ENCODE measurements around the gene MEIS2.

The MEIS2 gene

DNA sequence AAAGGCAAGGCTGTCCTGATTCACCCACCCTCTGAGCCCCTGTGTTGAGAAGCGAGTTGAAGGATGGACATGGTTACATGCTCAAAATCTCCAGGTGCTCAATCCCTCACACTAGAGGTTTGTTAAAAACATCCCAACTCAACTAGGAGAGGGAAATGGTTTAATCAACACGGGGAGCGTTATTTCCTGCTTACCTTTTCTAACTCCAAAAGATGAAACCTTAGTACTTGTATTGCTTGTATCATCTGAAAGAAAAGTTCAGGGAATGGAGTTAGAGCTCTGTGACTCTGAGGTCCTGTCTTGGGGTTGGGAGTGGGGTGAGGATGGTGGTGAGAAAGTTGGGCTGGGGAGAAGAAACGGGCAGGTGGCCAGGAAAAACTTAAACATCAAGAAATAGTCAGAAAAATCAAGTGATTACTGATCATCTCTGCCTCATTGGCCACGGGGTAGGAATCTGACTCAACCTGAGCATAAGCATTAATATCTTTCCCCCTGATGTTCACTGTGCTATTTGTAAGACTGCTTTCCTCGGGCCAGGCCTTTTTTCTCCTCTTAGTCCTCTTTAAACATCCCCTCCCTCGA is 5.9 kb downstream of the MEIS2 start:
- TF ChIP-seq SIN3A (IDR thresholded peaks at IDR 0.05; ENCODE audit: borderline replicate concordance, insufficient read depth, low read length) (no peak), POLR2AphosphoS5 (IDR thresholded peaks at IDR 0.05; ENCODE audit: low read depth, low read length) (no peak), FOXP2 (optimal IDR thresholded peaks at IDR 0.05; ENCODE audit: borderline replicate concordance, extremely low read depth, extremely low read length, insufficient read depth) (no peak), TAF1 (IDR thresholded peaks at IDR 0.05; ENCODE audit: borderline replicate concordance, insufficient read depth, low read length) (no peak)
- TF ChIP-seq, protein P1, sequence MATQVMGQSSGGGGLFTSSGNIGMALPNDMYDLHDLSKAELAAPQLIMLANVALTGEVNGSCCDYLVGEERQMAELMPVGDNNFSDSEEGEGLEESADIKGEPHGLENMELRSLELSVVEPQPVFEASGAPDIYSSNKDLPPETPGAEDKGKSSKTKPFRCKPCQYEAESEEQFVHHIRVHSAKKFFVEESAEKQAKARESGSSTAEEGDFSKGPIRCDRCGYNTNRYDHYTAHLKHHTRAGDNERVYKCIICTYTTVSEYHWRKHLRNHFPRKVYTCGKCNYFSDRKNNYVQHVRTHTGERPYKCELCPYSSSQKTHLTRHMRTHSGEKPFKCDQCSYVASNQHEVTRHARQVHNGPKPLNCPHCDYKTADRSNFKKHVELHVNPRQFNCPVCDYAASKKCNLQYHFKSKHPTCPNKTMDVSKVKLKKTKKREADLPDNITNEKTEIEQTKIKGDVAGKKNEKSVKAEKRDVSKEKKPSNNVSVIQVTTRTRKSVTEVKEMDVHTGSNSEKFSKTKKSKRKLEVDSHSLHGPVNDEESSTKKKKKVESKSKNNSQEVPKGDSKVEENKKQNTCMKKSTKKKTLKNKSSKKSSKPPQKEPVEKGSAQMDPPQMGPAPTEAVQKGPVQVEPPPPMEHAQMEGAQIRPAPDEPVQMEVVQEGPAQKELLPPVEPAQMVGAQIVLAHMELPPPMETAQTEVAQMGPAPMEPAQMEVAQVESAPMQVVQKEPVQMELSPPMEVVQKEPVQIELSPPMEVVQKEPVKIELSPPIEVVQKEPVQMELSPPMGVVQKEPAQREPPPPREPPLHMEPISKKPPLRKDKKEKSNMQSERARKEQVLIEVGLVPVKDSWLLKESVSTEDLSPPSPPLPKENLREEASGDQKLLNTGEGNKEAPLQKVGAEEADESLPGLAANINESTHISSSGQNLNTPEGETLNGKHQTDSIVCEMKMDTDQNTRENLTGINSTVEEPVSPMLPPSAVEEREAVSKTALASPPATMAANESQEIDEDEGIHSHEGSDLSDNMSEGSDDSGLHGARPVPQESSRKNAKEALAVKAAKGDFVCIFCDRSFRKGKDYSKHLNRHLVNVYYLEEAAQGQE (IDR thresholded peaks at IDR 0.05; ENCODE audit: insufficient read depth in 1 of 2, low read depth in 2 of 2, low read length in 2 of 2), result no peak

GRCh38 chr15:37093480-37094332 is 6.6 kb downstream of the MEIS2 start:
- TF ChIP-seq POLR2AphosphoS5 (IDR thresholded peaks at IDR 0.05; ENCODE audit: low read depth, low read length) (no peak), SIN3A (IDR thresholded peaks at IDR 0.05; ENCODE audit: borderline replicate concordance, insufficient read depth, low read length) (no peak), TAF1 (IDR thresholded peaks at IDR 0.05; ENCODE audit: borderline replicate concordance, insufficient read depth, low read length) (no peak), FOXP2 (optimal IDR thresholded peaks at IDR 0.05; ENCODE audit: borderline replicate concordance, extremely low read depth, extremely low read length, insufficient read depth) (no peak)
- TF ChIP-seq, protein P1 (IDR thresholded peaks at IDR 0.05; ENCODE audit: insufficient read depth in 1 of 2, low read depth in 2 of 2, low read length in 2 of 2), result no peak

DNA sequence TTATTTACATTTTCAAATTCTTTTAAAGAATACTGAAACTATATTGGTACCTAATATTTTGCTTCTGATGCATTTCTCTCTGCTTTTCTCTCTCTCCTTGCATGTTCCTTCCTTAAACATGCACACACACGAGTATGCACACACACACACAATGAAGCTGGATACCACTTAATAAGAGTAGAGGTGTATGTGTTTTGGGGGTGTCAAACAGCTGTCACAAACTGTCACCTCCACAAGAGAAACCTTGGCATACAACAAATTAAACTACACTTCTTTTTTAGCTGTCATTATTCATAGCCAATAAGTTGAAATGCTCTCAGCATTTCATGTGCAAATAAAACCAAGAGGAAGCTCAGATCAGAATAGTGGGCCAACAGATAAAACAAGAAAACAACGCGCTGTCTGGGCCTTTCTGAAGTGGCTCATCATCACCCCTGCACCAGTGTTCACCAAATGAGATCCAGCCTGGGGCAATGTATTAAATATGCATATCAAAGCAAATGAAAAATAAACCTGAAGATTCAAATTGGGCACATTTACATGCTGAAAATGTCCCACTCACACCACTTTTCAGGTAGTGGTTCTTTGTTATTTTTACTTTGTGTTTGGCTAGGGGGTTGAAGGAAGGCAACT is 9.7 kb downstream of the MEIS2 start:
- TF ChIP-seq POLR2AphosphoS5 (IDR thresholded peaks at IDR 0.05; ENCODE audit: low read depth, low read length) (no peak), FOXP2 (optimal IDR thresholded peaks at IDR 0.05; ENCODE audit: borderline replicate concordance, extremely low read depth, extremely low read length, insufficient read depth) (no peak), TAF1 (IDR thresholded peaks at IDR 0.05; ENCODE audit: borderline replicate concordance, insufficient read depth, low read length) (no peak), SIN3A (IDR thresholded peaks at IDR 0.05; ENCODE audit: borderline replicate concordance, insufficient read depth, low read length) (no peak)
- TF ChIP-seq, protein P1 (IDR thresholded peaks at IDR 0.05; ENCODE audit: insufficient read depth in 1 of 2, low read depth in 2 of 2, low read length in 2 of 2), result no peak

GRCh38 chr15:37088436-37088835 is 11.9 kb downstream of the MEIS2 start:
- no peak for TF ChIP-seq FOXP2 (optimal IDR thresholded peaks at IDR 0.05; ENCODE audit: borderline replicate concordance, extremely low read depth, extremely low read length, insufficient read depth)
- TF ChIP-seq SIN3A (IDR thresholded peaks at IDR 0.05; ENCODE audit: borderline replicate concordance, insufficient read depth, low read length), result no peak
- TF ChIP-seq, protein P1 (IDR thresholded peaks at IDR 0.05; ENCODE audit: insufficient read depth in 1 of 2, low read depth in 2 of 2, low read length in 2 of 2), result no peak
- TF ChIP-seq POLR2AphosphoS5 (IDR thresholded peaks at IDR 0.05; ENCODE audit: low read depth, low read length), result no peak
- TF ChIP-seq TAF1 (IDR thresholded peaks at IDR 0.05; ENCODE audit: borderline replicate concordance, insufficient read depth, low read length), result no peak
